ENCODE measurements around the gene TMEM220.
"Not testable (repeated sequence)": the region's sequence is repeated elsewhere in the genome, so short reads cannot be mapped to it uniquely, and the experiment has no call there.

TMEM220 gene

DNA sequence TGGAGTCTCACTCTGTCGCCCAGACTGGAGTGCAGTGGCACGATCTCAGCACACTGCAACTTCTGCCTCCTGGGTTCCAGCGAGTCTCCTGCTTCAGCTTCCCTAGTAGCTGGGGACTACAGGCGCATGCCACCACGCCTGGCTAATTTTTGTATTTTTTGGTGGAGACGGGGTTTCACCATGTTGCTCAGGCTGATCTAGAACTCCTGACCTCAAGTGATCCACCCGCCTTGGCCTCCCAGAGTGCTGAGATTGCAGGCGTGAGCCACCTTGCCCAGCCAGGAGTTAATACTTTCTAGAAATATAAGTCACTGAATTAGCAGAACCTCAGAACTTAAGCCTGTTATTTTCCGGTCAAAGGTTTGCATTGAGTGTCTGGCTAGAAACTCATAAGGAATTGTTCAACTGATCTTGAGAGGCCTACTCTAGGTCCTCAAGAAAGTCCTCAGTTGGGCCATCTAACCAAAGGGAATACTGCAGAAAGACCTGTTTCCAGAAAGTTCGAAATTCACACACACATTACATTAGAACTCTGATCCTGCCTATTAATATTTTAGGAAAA is 1.4 kb downstream of the TMEM220 start:
- DNase-seq (ENCODE audit: low read depth): no peak

DNA sequence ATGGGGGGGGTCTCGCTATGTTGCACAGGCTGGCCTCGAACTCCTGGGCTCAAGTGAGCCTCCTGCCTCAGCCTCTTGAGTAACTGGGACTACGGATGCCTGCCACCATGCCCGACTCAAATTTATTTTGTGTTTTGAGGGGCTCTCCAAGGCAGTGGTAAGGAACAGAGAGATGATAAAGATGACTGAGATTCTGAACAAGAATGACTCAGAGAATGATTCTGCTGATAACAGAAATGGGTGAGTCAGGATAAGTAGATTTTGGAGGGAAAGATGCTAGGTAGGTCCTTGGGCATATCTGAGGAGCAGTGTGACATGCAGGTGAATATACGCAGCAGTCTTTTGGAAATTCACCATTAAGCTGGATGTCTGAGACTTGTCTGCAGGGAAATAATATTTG is 2.6 kb downstream of the TMEM220 start:
- DNase-seq (ENCODE audit: low read depth): peak; percentile 17

DNA sequence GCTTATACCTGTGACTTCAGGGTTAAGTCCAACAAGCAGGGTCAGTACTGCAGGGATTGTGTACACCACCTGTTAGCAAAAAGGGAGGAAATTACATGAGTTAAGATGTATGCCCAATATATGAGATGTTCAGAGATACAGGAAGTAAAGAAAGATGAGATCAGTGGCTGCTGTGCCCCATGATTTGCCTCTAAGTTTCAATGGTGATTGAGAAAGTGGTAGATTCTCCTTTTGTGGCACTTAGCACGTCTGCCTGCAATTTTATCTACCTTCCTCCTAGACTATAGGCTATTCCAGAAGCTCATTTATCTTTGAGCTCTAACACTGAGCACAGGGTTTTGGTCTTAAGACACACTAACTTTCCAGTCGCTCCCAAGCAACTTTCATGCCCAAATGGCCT is 3.6 kb downstream of the TMEM220 start:
- DNase-seq (ENCODE audit: low read depth): no peak

DNA sequence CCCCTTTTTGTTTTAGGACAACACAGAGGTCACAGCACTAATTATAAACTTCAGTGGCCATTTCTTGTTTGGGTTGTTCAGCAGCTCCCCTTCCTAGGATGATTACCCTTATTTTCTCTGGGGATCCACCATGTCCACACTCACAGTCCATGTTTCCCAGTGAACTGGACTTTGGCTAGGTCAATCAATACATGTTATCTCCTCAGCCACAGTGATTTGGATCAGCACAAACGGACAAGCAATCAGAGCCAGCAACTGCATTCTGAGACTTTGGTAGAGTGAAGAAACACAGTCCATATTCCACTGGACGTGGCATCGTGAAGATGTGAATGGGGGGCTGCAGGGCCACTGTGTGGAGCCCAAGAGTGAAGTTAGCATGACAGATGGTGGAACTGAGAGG is 4.6 kb downstream of the TMEM220 start:
- DNase-seq (ENCODE audit: low read depth): no peak

DNA sequence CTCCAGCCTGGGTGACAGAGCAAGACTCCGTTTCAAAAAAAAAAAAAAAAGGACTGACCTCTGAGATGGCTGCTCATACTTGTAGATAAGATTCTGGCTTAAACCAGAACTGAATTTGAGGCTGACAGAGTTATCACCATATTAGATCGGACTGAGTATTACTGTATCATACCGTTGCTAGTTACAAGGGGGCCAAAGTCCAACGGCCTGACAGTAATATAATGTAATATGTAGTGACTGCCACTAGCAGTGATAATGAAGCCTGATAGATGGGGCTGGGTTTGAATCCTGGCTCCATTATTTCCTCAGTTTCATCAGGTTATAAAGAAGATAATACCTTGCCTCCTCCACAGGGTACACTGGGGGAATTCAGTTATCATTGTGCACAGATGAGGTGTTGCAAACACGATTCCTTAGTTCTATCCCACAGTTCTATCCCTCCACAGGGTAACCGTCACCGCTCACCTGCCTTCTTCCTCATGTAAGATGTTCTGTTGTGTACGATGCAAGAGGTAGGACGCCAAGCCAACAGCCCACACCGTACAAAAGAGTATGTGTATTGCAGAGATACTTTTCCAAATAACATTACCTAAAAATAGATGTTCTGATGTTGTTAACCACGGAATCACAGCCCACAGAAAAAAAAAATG is 5.2 kb downstream of the TMEM220 start:
- no peak for DNase-seq (ENCODE audit: low read depth)

DNA sequence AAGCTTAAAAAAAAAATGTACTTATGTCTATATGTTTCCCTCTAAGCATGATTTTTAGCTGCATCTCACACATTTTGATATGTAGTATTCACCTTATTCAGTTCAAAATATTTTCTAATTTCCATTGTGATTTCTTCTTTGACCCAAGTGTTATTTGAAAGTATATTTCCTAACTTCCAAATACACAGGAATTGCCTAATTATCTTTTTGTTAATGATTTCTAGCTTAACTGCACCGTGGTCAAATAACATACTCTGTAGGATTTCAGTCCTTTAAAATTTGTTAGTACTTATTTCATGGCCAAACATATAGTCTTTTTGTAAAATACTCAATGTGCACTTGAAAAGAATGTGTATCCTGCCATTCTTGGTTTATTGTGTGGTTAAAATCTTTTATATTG is 11.3 kb downstream of the TMEM220 start:
- no peak for DNase-seq (ENCODE audit: low read depth)

DNA sequence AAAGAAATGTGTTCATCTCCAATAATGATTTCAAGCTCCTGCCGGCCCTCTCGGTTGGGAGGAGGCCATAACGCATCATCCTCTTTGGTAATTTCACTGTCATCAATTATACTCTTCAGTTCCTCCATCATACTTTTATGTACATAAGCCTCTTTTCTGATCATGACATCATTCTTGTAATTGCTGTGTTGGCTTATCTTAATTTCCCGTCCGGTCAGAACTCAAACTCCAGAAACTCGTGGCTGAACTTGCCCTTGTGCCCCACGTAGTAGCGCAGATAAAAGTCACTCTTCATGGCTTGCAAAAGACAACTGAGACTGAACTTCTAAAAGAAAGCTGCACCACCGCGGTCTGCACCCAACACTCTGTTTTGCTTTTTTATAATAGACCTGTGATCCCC is 13.6 kb downstream of the TMEM220 start:
- no peak for DNase-seq (ENCODE audit: low read depth)

DNA sequence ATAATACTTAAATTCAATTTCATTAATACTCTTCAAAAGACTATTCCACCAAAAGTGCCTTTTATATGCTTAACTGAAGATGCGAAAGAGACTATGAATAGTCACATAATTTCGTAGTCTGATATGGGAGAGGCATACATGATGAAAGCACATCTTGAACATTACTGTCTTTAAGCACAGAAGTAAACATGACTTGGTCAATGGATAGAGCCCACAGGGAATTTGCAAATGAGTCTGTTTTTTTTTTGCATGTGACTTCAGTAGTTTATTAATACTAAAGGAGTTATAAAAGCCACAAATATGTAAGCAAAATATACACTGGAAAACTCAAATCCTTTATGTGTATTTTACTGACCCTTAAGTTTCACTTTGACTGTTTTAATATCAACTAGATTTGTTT is 16.5 kb downstream of the TMEM220 start:
- peak; percentile 35 for DNase-seq (ENCODE audit: low read depth)

DNA sequence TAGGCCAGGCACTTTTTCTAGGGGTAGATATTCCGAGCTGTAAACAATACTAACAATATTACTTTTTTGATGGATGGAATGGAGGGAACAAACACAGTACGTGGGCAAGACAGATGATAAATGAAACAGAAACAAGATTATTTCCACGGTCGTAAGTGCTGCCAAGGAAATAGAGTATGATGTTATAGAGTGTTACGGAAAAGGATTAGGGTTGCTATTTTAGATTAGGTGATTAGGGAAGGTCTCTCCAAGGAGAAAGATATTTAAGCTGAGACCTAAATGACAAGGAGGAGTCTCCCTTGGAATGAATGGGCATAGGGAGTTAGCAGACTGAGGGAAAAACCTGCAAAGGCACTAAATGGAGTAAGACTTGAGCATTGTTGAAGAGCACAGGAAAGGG is 24.1 kb downstream of the TMEM220 start:
- no peak for DNase-seq (ENCODE audit: low read depth)

DNA sequence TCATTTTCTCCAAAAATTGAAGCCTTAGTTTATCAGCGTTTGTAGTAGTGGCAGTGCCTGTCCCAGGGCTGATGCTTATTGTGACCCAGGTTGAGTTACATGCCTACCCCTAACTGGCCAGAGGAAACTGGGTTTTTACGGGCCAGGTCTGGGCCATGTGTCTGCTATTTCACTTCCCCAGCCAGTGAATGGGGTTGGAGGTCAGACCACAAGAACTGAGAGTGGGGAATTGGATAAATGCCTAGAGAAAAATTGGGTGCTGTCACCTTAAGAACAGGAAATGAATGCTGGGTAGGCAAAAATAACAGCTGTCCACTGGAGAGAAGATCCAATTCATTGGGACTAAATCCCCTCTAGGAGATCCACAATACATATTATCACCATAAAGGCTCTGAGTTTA is 27.2 kb downstream of the TMEM220 start:
- peak; percentile 71 for DNase-seq (ENCODE audit: low read depth)

DNA sequence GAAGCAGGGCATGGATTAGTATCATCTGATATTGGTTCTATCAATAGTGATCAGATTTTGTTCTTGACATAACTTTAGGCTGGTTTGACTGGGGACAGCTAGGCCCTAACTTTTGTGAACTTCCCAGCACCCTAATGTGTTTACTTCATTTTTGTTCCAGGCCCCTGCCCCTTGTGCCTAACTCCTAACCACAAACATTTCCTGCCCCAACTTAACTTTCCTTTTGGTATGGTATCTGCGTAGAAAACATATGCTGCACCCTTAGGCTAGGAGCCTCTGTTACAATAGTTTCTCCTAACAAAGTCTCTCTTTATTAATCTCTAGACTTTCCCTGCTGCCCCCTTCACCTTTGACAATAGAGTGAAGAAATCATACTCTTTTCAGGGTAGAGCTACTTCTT is 30.0 kb downstream of the TMEM220 start:
- peak; percentile 62 for DNase-seq (ENCODE audit: low read depth)

DNA sequence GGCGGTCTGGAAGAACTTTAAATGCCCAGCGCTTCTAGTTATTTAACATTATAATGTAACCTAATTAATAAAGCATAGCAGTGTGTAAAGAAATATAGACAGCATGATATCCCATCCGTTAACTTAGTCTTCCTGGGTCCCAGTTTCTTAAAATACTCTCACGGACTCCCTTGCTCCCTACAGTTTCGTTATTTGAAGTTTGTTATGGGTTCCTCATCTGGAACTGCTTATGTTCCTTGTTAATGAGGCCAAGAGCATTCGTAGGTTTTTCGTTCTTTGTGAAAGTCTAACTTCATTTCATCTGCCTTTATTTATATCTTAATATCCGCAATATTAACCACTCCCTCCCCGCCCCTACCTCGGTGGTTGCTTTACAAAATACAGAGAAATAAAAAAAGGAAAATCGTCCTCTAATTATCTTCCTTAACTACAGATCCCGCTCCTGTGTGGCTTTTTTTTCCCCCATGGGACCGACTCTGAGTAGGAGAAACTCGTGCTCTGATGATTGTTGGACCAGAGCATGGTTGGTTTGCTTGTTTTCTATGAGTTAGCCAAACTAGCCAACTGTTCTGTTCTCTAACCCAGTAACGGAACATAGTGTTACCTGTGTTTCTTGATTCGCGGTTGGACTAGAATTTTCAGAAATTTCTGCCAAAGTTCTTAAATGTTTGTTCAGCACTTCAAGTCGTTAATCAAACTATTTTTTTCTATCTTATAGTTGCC is 31.6 kb downstream of the TMEM220 start:
- DNase-seq (ENCODE audit: low read depth): peak; percentile 44

DNA sequence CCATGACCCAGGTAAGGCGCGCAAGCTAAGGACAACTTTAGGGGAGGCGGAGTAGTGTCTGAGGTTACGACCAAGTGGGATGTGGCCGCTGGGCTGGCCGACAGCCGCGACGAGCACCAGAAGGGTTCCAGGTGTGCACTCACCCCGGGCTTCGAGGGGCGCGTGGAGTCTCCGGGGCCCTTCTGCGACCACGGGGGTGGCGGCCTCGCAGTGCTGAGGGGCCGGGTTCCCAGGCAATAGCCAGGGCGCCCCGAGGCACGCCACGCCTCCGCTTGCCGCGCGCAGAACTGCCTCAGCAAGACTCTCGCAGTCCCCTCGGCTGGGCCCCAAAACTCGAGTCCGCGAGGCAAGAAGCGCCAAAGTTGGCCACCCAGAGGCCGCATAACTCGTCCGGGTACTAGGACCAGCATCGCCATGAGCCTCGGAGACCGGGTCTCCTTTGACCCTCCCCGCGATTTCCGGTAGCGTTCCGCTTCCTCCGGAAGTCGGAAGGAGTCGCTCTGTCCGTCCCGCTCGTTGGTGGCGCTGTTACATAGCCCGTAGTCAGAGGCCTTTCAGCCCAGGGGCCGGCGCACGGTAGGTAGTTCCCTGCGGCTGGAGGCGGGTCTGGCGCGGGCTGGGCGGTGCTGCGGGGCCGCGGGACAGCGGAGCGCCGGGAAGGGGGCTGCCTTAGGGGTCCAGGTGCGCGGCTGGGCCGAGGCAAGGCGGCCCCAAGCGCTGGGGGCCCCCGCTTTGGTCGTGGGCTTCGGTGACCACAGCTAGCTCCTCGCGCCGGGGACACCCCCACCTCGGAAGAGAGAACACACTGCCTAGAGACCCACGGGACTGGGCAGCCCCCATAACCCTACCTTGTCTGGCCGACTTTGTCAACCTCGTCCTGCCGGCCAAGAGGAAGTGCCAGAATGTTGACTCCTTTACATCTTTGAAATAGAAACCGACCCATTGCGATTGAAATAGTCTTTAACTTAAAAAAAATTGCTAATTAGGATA is 32.4 kb downstream of the TMEM220 start, which contains the start of the genes ADPRM and SCO1:
Gene ADPRM (plus strand): TSS at position 503 of the 990 bp plus-strand sequence. CDS start 7,333 bp downstream, outside the sequence.
Gene SCO1 (minus strand): TSS at position 442 of the 990 bp plus-strand sequence. CDS start 26 bp downstream, at position 416.
- peak; percentile 96 for DNase-seq (ENCODE audit: low read depth)

DNA sequence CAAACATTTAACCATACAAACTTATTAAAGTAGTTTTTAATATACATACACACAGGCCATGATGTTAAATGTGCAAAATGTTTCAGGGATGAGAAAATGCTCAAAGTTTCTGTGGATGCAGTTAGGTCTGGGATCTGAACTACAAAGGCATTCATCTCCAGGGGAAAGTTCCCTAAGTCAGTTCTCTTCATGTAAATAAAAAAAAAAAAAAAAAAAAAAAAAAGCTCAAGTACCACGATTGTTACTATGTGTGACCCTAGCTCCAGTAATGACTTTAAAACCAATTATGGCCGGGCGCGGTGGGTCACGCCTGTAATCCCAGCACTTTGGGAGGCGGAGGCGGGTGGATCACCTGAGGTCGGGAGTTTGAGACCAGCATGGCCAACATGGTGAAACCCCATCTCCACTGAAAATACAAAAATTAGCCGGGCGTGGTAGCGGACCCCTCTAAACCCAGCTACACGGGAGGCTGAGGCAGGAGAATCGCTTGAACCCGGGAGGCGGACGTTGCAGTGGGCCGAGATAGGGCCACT is 33.9 kb downstream of the TMEM220 start:
- not testable (repeated sequence) for DNase-seq (ENCODE audit: low read depth)

DNA sequence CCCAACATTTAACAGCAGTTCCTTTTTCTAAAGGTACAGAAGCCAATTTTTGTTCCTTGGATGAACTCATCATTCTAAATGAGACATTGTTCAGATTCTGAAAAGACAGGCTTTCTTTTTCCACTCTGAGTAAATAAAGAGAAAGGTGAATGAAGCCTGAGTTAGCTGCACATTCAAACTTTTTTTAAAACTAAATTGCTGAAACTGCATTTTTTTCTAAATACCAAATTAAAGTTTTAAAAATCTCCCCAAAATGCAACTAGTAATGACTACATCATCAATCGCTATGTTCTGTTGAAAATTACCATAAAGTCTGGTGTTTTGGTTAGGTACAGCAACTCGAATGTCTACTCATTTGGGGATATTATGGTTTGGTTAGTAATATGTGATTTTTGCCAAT is 42.3 kb downstream of the TMEM220 start:
- DNase-seq (ENCODE audit: low read depth): no peak

DNA sequence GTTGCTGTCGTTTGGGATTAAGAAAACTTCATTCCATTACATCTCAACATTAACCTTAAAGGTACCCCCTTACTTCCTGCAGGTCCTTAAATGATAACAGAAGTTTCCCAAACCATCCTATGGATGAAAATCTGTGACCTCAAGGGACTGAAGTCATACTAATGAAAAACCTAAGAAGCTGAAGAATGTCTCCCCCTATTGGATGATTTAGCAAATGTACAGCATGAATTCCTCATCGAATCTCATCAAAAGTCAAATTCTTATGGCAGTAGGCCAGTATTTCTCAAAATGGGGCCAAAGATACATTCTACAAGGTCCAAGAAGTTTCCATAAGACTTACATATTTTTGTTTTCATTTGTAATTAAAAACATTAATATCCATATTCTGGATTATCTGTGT is 46.0 kb downstream of the TMEM220 start:
- peak; percentile 68 for DNase-seq (ENCODE audit: low read depth)

DNA sequence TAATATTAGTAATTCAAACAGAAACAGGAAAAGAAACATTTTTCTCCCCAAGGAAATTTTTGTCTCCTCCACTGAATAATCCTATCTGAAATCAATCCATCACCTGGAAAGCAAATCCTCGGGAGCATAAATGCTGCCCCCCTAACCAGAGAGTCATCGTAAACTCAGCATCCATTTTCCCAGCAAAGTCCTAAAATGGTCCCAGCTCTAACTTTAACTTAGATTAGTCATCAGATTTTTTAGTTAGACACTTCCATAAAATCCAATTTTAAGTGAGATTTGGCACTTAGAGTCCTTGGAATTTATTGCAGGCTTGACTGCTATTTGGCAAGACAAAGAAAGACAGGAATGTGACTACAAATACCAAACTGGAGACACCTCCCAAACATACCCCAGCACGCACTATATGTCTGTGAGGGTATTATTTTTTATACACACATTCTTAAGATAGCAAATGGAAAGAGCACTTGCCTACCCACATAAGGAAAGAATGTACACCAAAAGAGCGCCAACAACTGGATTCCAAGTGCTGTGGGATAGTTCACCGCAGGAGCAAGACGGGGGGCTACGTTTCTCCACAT is 47.9 kb downstream of the TMEM220 start:
- DNase-seq (ENCODE audit: low read depth): peak; percentile 97

DNA sequence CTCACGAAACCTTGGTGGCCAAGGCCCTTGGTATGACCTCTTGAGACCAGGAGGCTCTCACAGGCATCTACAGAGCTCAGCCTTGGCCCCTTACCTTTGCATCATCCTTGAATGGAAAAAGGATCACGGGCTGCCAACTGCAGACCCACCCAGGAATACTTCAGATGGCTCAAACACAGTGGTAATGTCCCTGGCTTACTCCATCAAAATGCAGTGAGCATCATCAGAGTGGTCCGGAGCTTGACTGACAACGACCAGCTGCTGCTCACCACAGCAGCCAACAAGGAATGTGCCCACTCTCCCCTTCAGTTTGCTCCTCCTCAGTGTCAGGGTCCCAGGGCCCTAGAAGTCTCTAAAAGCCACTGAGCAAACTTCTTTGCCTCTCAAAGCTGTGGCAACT is 55.1 kb downstream of the TMEM220 start:
- no peak for DNase-seq (ENCODE audit: low read depth)

DNA sequence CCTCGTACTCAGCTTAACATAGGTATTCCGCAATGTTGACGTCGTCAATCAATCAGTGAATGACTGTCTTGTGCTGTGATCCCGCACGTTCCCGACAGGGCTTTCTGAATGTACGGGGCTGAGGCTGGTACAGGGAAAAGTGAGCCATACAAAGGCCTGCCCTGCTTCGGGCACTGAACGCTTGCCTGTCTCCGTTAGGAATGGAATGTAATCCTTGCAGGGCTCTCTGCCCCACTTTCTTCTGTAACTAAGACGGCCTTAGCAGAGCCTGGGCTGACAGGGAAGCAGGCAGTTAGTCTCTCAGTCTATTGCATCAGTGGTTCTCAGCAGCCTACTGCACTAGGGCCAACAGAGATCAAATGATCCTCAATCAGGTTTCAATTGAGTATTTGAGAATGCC is 56.5 kb downstream of the TMEM220 start:
- no peak for DNase-seq (ENCODE audit: low read depth)

DNA sequence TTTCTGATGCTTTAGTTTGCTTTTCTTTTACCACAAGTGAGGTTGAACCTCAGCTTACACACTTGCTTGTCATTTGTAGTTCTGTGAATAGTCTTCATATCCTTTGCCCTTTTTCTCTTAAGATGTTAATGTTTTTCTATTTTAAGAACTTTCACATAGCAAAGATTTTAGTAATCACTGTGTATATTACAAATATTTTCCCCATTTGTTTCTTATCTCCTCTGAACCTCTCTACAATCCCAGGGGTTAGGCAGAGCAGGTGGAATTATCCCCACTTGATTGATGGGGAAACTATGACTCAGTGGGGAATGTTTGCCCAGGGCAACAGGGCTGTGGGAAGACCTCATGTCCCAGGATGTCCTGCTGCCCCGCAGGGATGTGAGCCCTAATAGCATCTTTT is 61.0 kb downstream of the TMEM220 start:
- peak; percentile 96 for DNase-seq (ENCODE audit: low read depth)

DNA sequence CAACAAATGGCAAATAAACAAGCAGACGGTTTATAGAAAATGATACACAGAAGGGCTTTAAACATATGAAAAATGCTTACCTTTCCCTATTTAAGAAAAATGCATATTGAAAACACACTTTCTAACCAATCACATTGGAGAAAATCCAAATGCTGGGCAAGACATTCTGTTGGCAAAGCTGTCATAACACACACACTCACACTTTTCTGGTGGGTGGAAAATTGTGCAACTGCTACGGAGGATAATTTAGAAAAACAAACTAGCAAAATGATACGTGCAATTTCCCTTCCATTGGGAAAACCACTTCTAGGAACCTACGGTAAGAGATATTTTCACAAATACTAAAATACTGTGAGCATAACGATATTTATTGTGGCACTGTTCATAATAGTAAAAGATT is 62.9 kb downstream of the TMEM220 start:
- no peak for DNase-seq (ENCODE audit: low read depth)

Data from EH (cell line).